ENCODE measurements around the gene EEF2. TPM values are rescaled to one million over a fixed set of nuclear protein-coding genes. Genes with fewer than 3 reads are reported as not detected.
A peak's percentile ranks its signal among the peaks of the same experiment; 100 is the strongest.
"Not testable (repeated sequence)": the region's sequence is repeated elsewhere in the genome, so short reads cannot be mapped to it uniquely, and the experiment has no call there.

EEF2 gene
- total RNA-seq, 1 experiment from 2014 or later: 2,701 TPM

- DNase-seq (ENCODE audit: low spot score): peak; percentile 98
- TF ChIP-seq CTCF (conservative IDR thresholded peaks at IDR 0.05; ENCODE audit: low read depth, low read length) (no peak), EZH2 (IDR thresholded peaks at IDR 0.05; ENCODE audit: borderline replicate concordance, low read depth, low read length, poor library complexity, severe bottlenecking) (no peak)
- Histone ChIP-seq H3K36me3 (ENCODE audit: insufficient read depth, low read length, poor library complexity, severe bottlenecking) (peaks cover 5% of the 10 kb centered on the region), H3K4me1 (ENCODE audit: insufficient read depth, low read length, poor library complexity, severe bottlenecking) (peaks cover 9% of the 10 kb centered on the region), H3K4me3 (ENCODE audit: low read depth, low read length, poor library complexity, severe bottlenecking) (peak within 1 kb of the TSS; percentile 66), H3K9me3 (ENCODE audit: low read depth, low read length, poor library complexity, severe bottlenecking) (no peaks in the 10 kb centered on the region), H3K27me3 (replicated peaks; ENCODE audit: insufficient read depth, low read depth, low read length, poor library complexity) (no peaks in the 10 kb centered on the region), H3K27ac (ENCODE audit: low read depth, low read length, poor library complexity, severe bottlenecking) (peak within 1 kb of the TSS; percentile 80)
- POLR2A ChIA-PET (ENCODE audit: low non-redundant PET): interaction anchor here (0.6 to 1.8 kb wide), 3 partner anchors 22 to 200 kb away, joined by 3 to 5 read pairs (median 5); partner anchors contain the start of gene EEF2
- CTCF ChIA-PET: interaction anchor here (0.6 to 1.3 kb wide), 2 partner anchors 19 to 335 kb away, joined by 3 to 4 read pairs; no protein-coding TSS in a partner anchor
- BruUV-seq (replicated peaks): TSS peak; percentile 86
- intact Hi-C loops (cut with micrococcal nuclease; ENCODE audit: unreplicated experiment): no loop called here
Measured at GRCh38 chr19:4007021-4007835, 22.0 kb upstream of the EEF2 start, which contains the start of gene PIAS4. PIAS4 (plus strand) TSS chr19:4007736; CDS start chr19:4007761, 25 bp downstream.

- BruUV-seq (replicated peaks); H3K27ac ChIP-seq (ENCODE audit: low read depth, low read length, poor library complexity, severe bottlenecking); intact Hi-C loops (cut with micrococcal nuclease; ENCODE audit: unreplicated experiment); H3K27me3 ChIP-seq (replicated peaks; ENCODE audit: insufficient read depth, low read depth, low read length, poor library complexity); H3K4me3 ChIP-seq (ENCODE audit: low read depth, low read length, poor library complexity, severe bottlenecking); H3K4me1 ChIP-seq (ENCODE audit: insufficient read depth, low read length, poor library complexity, severe bottlenecking); H3K9me3 ChIP-seq (ENCODE audit: low read depth, low read length, poor library complexity, severe bottlenecking); H3K36me3 ChIP-seq (ENCODE audit: insufficient read depth, low read length, poor library complexity, severe bottlenecking); DNase-seq (ENCODE audit: low spot score); POLR2A ChIA-PET (ENCODE audit: low non-redundant PET): not testable (repeated sequence)
- CTCF ChIA-PET: interaction anchor here (0.6 to 0.8 kb wide), 2 partner anchors 15 to 17 kb away, joined by 5 to 10 read pairs; no protein-coding TSS in a partner anchor
Measured at GRCh38 chr19:4005436-4005835, 20.2 kb upstream of the EEF2 start.

GRCh38 chr19:4000798-4001197, 15.5 kb upstream of the EEF2 start:
- BruUV-seq (replicated peaks); H3K27ac ChIP-seq (ENCODE audit: low read depth, low read length, poor library complexity, severe bottlenecking); H3K9me3 ChIP-seq (ENCODE audit: low read depth, low read length, poor library complexity, severe bottlenecking); CTCF ChIA-PET; intact Hi-C loops (cut with micrococcal nuclease; ENCODE audit: unreplicated experiment); H3K4me1 ChIP-seq (ENCODE audit: insufficient read depth, low read length, poor library complexity, severe bottlenecking); H3K36me3 ChIP-seq (ENCODE audit: insufficient read depth, low read length, poor library complexity, severe bottlenecking); POLR2A ChIA-PET (ENCODE audit: low non-redundant PET); H3K27me3 ChIP-seq (replicated peaks; ENCODE audit: insufficient read depth, low read depth, low read length, poor library complexity); DNase-seq (ENCODE audit: low spot score); H3K4me3 ChIP-seq (ENCODE audit: low read depth, low read length, poor library complexity, severe bottlenecking): not testable (repeated sequence)

GRCh38 chr19:3998667-3999412, 13.6 kb upstream of the EEF2 start:
- intact Hi-C loops (cut with micrococcal nuclease; ENCODE audit: unreplicated experiment); CTCF ChIA-PET; BruUV-seq (replicated peaks): not testable (repeated sequence)

More at GRCh38 chr19:3998667-3999412, 13.6 kb upstream of the EEF2 start:
- H3K36me3 ChIP-seq (ENCODE audit: insufficient read depth, low read length, poor library complexity, severe bottlenecking); H3K4me3 ChIP-seq (ENCODE audit: low read depth, low read length, poor library complexity, severe bottlenecking); H3K4me1 ChIP-seq (ENCODE audit: insufficient read depth, low read length, poor library complexity, severe bottlenecking); H3K27ac ChIP-seq (ENCODE audit: low read depth, low read length, poor library complexity, severe bottlenecking); DNase-seq (ENCODE audit: low spot score); H3K27me3 ChIP-seq (replicated peaks; ENCODE audit: insufficient read depth, low read depth, low read length, poor library complexity); H3K9me3 ChIP-seq (ENCODE audit: low read depth, low read length, poor library complexity, severe bottlenecking): not testable (repeated sequence)
- POLR2A ChIA-PET (ENCODE audit: low non-redundant PET): interaction anchor here (0.6 kb wide), 1 partner anchor 1966 kb away, joined by 13 read pairs; no protein-coding TSS in a partner anchor

All from A673 (cell line).